ENCODE results near the gene CEP112.
A peak's percentile ranks its signal among the peaks of the same experiment; 100 is the strongest.

CEP112 gene

GRCh38 chr17:65662196-65662595 is 529.7 kb downstream of the CEP112 start:
- H3K9me3 Mint-ChIP-seq: no peaks in the 10 kb centered on the region
- H3K27ac Mint-ChIP-seq: no peak overlapping the region
- H3K27me3 Mint-ChIP-seq (ENCODE audit: low read depth): no peaks in the 10 kb centered on the region
- no peak overlapping the region for H3K4me3 Mint-ChIP-seq
- no peaks in the 10 kb centered on the region for H3K36me3 Mint-ChIP-seq (ENCODE audit: low read depth)
- H3K4me1 Mint-ChIP-seq: peaks cover 5% of the 10 kb centered on the region
- no peak for TF ChIP-seq CTCF (IDR thresholded peaks at IDR 0.05; ENCODE audit: unreplicated experiment in 3 of 3)

GRCh38 chr17:65660947-65661346 is 531.0 kb downstream of the CEP112 start:
- H3K27me3 Mint-ChIP-seq (ENCODE audit: low read depth): no peaks in the 10 kb centered on the region
- no peaks in the 10 kb centered on the region for H3K9me3 Mint-ChIP-seq
- TF ChIP-seq CTCF (IDR thresholded peaks at IDR 0.05; ENCODE audit: unreplicated experiment in 3 of 3): no peak
- H3K27ac Mint-ChIP-seq: no peak overlapping the region
- H3K4me1 Mint-ChIP-seq: no peaks in the 10 kb centered on the region
- H3K36me3 Mint-ChIP-seq (ENCODE audit: low read depth): no peaks in the 10 kb centered on the region
- no peak overlapping the region for H3K4me3 Mint-ChIP-seq

- H3K4me3 Mint-ChIP-seq: no peak overlapping the region
- no peaks in the 10 kb centered on the region for H3K9me3 Mint-ChIP-seq
These were observed 531.9 kb downstream of the CEP112 start for GRCh38 chr17:65660078-65660477.

GRCh38 chr17:65659512-65659911 is 532.4 kb downstream of the CEP112 start:
- Mint-ChIP-seq H3K27ac (no peak overlapping the region), H3K4me1 (no peaks in the 10 kb centered on the region), H3K4me3 (no peak overlapping the region), H3K27me3 (ENCODE audit: low read depth) (no peaks in the 10 kb centered on the region), H3K9me3 (no peaks in the 10 kb centered on the region), H3K36me3 (ENCODE audit: low read depth) (no peaks in the 10 kb centered on the region)
- TF ChIP-seq CTCF (IDR thresholded peaks at IDR 0.05; ENCODE audit: unreplicated experiment in 3 of 3): no peak

More at GRCh38 chr17:65660078-65660477, 531.9 kb downstream of the CEP112 start:
- no peaks in the 10 kb centered on the region for H3K4me1 Mint-ChIP-seq
- H3K27ac Mint-ChIP-seq: peak overlapping the region in 1 of 3 experiments; percentile 51
- no peak for TF ChIP-seq CTCF (IDR thresholded peaks at IDR 0.05; ENCODE audit: unreplicated experiment in 3 of 3)
- H3K36me3 Mint-ChIP-seq (ENCODE audit: low read depth): no peaks in the 10 kb centered on the region
- H3K27me3 Mint-ChIP-seq (ENCODE audit: low read depth): no peaks in the 10 kb centered on the region

- H3K4me3 Mint-ChIP-seq: no peak overlapping the region
- H3K9me3 Mint-ChIP-seq: no peaks in the 10 kb centered on the region
- TF ChIP-seq CTCF (IDR thresholded peaks at IDR 0.05; ENCODE audit: unreplicated experiment in 3 of 3): no peak
- H3K27me3 Mint-ChIP-seq (ENCODE audit: low read depth): no peaks in the 10 kb centered on the region
- H3K36me3 Mint-ChIP-seq (ENCODE audit: low read depth): no peaks in the 10 kb centered on the region
- H3K27ac Mint-ChIP-seq: no peak overlapping the region
- H3K4me1 Mint-ChIP-seq: no peaks in the 10 kb centered on the region
These were observed 534.6 kb downstream of the CEP112 start for GRCh38 chr17:65657251-65657828.
